GM18861 (cell line): Measurements from ENCODE around the gene KLC4.
"Not testable (repeated sequence)": the region's sequence is repeated elsewhere in the genome, so short reads cannot be mapped to it uniquely, and the experiment has no call there.

ENCODE experiments used
- ATAC-seq: cut with Tn5 transposase; IDR thresholded peaks from one replicate; pipeline ENCODE4 v1.9.1; 2021; ENCODE audit not compliant: unreplicated experiment

The KLC4 gene

DNA sequence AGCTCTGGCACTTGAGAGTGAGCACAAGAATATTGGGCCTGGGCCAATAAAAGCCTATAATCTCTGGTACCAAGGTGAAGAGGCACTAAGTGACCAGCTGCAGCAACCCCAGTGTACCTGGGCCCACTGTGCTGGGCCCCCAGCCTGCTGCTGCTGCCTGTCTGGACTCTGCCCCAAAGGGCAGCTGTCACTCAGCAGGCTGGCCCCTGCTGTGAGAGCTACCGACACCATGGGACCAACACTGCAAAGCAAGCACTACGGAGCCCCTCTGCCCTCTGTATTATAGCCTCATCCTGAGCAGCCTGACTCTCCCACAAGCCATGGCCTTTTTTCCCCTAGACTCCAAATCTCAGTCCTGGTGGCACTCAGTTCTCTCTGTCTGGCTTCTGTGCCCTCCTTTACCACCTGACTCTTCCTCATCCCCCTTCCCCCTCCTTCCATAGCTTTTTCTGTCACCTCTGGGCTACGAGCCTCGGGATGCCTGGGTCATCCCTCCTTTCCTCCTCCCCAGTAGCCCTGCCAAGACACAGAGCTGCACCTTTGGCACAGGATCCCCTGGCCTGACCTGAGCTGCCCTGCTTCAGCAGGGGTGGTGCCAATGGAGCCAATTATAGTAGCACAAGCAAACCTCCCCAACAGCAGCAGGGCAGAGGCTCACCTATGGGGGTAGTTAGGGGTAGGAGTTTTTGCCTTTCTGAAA is 23.8 kb upstream of the KLC4 start:
- no peak for ATAC-seq

DNA sequence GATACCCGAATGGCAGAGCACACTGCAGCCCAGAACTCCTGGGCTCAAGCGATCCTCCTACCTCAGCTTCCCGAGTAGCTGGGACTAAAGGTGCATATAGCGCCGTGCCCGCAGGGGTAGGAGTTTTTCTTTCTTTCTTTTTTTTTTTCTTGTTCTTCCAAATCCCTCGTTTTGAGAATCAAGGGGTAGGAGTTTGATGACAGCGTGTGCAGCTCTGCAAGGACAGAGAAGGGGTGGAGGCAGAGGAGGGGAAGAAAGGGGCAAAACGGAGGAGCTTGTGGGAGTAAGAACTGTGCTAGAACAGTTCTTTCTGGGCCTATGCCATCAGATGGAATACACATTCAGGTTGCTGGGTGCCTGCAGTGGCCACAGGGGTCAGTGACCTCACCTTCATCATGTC is 22.7 kb upstream of the KLC4 start:
- no peak for ATAC-seq

DNA sequence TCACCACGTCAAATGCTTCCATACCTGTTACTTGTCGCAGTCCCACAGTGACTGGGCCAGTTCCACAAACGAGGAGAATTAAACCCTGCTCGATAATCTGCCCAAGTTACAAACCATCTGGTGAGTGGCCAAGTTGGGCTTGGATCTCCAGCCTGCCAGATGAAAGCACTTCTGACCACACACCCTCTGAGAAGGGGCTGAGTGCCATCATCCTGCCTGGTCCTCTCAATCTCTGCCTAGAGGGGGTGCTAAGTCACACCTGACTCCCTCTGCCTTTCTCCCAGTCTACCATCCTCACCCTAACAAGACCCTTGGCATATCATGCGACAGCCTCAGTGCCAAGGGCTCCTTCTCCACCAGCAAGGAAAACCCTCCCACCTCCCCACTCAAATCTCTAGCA is 22.2 kb upstream of the KLC4 start:
- no peak for ATAC-seq

DNA sequence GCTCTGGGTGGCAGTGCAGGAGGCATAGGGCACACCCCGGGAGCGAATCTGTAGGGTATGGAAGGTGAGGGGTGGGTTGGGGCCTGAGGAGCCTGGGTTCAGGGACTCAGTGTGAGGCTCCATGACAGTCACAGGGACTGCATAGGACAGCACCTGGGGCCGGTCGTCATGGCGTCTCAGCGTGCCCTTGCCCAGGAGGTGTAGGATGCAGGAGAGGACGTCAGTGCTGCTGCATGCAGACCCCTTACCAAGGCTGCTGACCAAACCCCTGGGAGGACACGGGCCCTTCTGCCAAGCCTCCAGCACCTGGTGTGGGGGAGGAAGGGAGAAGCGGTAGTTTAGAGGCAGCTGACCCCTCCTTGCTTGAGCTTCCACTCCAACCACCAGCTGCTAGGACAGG is 21.7 kb upstream of the KLC4 start:
- no peak for ATAC-seq

DNA sequence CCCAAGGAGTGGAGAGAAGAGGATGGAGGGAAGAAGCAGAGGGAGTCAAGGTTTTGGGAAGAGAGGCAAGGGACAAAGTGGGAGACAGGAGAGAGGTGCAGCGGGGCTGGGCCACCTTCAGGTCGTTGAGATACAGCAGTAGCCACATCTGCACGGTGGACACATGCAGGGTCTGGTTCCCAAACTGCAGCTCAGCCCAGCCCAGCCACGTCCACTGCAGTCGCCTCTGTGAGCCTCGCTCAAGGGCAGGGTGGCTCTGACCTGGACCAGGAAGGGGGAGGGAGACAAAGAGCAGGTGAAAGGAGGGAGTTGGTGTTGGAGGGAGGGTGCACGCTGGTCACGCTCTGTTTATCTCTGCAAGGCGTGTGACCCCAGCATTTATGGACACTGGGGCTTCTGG is 20.7 kb upstream of the KLC4 start:
- ATAC-seq, result no peak

DNA sequence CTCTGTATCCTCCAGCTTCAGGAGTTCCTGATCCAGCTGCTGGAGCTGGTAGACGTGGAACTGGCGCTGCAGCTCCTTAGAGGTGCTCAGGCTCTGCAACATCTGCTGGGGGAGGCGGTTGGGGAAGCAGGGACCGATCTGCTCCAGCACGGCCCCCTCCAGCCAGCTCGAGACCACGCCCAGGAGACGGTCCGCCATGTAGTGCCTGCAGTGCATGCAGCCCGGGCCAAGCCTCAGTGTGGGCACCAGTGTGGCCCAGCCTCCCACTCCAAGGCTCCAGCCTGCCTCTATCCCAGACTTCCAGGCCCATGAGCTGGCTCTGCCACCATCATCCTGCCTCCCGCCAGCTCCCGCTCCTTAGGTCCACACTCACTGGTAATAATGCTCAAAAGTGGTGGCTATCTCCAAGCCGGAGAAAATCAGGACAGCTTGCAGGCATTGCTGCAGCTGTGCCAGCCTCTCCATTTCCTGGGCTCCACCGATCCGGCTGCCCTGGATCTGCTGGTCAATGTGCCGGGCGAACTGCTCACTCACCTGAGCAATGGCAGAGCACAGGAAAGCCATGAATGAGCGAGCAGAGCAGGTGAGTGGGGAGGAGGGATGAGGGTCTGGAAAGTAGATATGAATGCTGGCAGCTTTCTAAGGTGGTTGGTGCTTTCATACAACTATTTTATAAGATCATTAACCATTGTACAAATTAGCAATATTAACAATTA is 18.7 kb upstream of the KLC4 start:
- no peak for ATAC-seq

DNA sequence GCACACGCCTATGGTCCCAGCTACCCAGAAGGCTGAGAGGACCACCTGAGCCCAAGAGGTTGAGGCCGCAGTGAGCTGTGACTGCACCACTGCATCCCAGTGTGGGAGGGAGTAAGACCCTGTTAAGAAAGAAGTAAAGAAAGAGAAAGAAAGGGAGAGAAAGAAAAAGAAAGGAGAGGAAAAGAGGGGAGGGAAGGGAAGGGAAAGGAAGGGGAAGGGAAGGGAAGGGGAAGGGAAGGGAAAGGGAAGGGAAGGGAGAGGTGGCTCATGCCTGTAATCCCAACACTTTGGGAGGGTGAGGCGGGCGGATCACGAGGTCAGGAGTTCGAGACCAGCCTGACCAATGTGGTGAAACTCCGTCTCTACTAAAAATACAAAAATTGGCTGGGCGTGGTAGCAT is 18.0 kb upstream of the KLC4 start:
- ATAC-seq, result not testable (repeated sequence)

DNA sequence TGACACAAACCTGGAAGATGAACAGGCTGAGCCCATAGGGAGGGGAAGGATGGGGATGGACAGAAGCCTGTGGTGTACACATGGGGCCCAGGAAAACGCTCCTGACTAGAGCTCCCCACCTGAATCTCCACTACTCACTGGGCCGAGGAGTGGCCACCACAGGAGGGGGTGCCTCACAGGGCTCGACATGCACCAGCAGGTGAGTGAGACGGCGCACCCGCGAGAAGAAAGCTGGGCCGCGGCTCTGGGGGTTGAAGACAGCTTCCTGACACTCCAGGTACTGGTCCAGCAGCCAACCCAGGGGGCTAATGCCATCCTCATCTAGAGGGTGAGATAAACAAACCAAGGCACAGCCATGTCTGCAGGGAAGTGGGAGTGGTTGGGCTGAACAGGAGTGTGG is 16.1 kb upstream of the KLC4 start:
- ATAC-seq, result no peak

DNA sequence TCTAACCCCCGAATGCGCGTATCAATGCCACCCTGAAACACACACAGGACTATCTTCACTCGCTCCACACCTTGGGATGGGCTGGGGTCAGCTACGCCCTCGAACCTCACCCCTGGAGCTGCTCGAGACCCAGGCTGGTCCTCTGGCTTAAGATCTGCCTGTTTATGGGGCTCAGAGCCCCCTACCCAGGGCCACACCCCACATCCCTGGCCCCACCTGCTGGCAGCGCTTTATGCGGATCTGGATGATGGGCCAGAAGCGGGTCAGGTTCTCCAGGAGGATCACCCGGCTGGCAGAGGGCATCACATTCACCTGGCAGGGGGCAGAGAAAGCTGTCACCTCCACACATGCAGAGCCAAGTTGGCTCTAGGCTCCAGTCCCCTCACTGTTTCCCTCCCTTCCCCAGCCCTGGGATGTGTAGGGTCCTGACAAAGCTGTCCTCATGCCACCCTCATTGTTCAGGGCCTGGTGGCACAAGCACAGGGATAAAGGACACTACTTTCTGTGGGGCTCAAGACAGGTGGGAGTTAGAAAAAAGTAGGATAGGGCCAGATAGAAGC is 14.0 kb upstream of the KLC4 start:
- no peak for ATAC-seq

DNA sequence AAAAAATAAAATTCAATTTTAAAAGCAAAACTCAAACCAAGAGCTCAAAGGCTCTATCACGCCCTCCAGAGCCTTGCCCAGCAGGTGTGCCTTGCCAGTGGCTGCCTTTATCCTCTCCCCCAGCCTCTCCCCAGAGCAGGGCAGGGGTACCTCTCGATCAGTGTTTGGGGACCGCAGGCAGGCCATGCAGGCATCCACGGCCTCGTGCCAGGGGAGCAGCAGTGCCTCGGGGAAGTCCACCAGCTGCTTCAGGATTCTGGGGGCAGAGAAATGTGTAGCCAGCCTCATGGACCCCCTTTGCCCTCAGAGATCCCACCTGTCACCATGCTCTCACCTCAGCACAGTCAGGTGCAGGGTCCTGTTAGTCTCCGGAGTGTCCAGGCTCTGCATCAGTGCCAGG is 11.4 kb upstream of the KLC4 start:
- no peak for ATAC-seq

DNA sequence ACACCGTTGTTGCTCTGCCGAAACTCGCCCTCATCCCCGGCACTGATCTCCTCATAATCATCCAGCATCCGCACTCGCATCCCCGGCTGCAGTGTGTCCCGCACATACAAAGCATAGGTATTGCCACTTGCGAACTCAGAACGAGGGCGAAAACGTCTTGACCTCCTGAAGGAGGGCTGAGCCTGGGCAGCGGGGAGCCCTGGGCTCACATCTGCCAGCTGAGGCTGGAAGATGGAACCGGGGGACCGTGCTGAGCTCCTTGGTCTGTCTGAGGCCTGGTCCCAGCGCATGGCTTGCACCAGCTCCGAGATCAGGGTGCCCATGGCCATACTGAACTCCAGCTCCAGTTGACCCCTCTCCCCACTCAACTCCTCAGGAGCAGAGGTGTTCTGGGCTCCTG is 8.4 kb upstream of the KLC4 start:
- ATAC-seq, result no peak

DNA sequence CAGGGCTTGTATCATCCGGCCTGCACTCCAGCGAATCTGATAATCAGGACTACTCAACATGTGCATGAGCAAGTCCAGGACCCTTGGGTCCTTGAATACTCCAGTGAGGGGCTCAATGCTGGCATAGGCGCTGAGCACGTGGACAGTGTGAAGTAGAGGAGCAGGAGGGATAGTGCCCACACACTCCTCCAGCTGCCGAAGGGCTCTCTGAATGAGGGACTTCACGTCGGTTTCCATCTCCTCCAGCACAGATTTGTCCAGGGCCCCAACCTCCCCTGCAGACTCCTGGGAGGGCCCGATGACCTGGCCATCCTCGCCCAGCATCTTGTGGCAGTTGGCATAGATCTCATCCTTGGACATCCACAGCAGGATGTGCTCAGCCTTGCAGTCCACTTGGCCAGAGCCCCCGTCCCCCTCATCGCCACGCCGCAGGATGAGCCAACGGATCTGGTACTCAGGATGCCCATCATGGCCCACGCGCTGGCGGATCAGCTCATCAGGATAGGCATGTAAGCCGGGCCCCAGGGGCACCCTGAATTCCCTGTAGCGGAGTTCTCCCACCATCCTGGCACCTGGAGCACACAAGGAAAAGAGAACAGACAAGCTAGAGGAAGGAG is 7.1 kb upstream of the KLC4 start:
- ATAC-seq, result no peak

DNA sequence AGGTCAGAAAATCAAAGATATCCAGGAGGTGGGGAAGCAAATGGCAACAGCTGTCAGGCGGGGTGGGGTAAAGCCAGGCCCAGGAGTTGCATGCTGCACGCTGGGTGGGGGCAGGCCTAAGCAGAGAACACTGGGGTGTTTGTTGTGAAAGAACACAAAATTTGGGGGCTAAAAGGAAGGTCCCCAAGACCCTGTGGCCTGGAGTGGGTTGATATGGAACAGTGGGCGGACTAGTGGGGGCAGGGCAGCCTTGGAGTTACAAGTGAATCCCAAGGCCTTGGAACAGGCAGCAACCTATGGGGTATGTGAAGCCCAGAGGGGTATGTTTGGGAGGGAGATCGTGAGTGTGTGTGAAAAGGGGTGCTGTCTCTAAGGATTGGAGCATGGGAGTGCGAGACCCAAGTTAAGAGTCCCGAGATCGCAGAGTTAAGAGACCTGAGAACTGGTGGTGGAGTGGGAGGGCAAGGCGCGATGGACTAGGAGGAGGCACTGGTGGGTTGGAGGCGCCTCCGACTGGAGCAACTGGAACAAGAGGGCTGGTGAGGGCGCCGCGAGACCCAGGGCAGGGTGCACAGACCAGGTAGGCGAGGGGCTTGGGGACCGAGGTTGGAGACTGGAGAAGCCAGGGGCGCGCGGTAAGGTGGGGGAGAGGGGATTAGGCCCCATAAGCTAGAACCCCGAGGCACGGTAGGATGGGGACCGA is 6.4 kb upstream of the KLC4 start:
- ATAC-seq, result no peak

DNA sequence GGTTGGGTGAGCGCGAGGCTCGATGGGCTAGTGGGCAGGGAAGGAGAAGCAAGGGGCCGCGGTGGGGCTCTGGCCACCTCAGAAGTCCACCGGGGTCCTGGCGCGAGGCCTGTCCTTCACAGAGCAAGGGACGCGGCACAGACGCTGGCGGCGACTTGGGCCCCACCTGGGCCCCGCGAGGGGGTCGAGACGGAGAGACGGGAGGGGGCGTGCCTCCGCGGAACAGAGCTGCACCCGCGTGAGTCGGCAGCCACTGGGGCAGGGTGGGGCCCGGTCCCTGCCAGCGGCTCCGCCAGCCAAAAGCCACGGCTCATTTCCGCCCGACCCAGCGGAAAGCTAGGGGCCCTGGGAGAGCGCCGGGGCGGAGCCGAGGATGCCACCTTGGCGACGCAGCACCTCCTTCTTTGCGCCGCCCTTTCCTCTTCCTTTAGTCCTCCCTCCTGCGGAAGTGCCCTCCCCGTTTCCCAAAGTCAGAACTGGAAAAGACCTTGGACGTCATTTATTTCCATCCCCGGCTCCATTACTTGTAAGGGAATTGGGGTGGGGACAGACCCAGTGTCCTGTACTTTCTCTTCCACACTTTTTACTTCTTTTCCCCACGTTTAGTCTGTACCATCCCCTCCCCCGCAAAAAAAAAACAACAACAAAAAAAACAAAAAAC is 5.8 kb upstream of the KLC4 start, which contains the start of gene CUL7:
Gene CUL7 (minus strand): TSS at position 307 of the 661 bp plus-strand sequence. CDS start 1,063 bp downstream, outside the sequence.
- peak; percentile 63 for ATAC-seq

DNA sequence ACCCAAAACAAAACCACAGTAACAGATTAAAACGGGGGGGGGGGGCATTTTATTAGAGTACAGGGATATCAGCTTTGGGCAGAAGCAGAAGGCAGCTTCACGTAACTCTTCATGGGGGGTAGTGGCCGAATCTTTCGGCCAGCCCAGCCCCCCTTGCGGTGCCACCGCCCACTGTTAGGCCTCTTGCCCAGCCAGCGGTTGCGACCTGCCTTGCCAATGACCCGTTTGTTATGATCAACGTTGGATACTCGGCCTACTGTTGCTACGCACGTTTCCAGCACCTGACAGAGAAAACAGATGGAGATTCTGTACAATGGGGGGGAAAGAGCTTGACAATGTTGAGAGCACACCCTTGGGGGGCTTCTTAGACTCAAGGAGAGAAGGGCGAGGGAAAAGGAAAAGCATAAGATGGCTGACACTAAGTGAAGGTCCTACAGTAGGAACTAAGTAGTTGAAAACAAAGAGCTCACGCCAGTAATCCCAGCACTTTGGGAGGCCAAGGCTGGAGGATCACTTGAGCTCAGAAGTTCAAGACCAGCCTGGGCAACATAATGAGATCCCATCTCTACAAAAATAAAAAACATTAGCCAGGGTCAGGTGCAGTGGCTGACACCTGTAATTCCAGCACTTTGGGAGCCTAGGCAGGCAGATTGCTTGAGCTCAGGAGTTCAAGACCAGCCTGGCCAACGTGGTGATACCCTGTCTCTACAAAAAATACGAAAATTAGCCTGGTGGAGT is 5.1 kb upstream of the KLC4 start:
- no peak for ATAC-seq

DNA sequence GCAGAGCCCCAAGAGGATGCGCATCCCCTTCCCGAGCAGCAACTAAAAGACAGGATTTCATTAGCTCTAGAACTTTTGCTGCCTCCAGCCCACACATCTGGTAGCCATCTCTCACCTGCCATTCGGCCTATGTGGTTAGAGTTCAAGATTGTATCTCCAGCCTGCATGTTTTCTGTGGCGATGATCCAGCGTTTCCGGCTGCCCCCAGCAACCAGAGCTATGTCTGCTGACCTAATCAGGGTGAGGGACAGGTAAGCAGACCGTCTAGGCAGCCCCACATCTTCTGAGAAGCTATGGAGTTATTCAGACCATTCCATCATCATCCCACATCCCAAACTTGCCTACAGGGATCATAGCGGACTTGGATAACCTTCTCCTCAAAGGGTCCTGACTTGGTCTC is 3.5 kb upstream of the KLC4 start:
- ATAC-seq, result no peak

DNA sequence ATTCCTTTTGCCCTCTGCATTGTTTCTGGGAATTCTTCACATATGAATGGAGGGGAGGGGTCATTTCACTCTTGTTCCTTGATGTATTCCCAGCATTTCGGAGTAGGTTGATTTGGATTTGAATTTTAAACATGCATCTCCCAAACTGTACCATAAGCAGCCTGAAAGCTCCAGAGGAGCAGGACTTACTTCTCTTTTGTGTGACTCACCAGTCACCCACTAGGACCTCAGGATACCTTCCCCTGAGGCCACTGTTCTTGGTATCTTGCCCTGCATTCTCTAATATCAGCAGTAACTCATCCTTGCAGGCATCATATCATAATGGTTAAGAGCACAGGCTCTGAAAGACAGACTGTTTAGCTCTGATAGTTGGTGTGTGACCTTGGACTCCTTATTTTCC is 900 bp upstream of the KLC4 start:
- no peak for ATAC-seq

DNA sequence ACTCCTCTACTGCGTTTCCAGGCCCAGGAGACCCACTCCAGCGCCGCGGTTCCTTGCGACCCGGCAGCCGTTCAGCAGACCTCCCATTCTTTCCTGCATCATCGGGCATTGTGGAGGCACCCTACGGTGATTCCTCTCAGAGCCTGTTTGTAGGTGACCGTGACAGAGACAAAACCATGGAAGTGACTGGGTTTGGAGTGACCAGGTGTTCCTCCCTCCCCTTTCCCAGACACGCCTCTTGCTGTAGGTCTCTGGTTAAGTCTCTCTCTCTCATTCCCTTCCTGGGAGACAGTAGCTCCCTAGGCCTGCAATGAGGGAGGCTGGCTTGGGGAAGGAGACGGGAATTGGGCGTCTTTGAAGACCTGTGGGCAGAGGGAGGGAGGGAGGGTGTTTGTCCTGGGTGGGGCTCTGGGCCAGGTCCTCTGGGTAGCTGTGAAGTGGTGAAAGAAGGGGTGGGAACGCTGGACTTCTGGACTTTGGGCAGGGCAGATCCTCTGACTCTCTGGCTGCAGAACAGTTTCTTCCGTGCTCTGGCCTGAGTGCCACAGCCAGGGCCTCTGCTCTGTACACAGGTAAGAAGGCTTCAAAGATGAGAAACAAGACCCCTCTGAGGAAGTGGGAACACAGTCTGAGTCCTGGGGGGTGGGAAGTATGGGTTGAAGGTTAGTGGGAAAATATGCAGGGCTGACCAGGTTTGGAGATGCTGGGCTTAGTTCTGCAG is 763 bp downstream of the KLC4 start:
- no peak for ATAC-seq
